ENCODE results near the gene ALDH1L1. TPM values are rescaled to one million over a fixed set of nuclear protein-coding genes. Genes with fewer than 3 reads are reported as not detected.

ALDH1L1 gene
- total RNA-seq, 2 experiments from 2014 or later, result not detected

DNA sequence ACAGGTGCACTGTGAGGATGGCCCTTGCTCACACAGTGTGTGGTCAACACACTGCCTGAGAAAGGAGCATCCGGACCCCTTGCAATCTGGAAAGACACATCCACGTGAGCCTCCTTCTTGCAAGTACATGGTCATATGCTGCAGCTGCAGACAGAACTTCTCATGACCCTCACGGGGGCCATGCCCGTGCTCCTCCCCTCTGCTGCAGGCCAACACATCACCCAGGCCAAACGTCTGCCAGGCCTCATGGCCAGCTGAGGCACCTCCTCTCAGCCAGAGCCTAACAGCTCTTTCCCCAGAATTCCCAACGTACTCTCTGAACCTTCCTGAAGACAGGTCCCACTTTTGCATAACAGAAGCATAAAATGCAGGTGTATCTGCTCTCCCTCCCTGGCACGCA is 121.7 kb downstream of the ALDH1L1 start:
- POLR2A ChIA-PET, result no interaction called here
- intact Hi-C loops (cut with micrococcal nuclease), result no loop called here
- Mint-ChIP-seq H3K9me3 (no peaks in the 10 kb centered on the region), H3K27ac (no peak overlapping the region), H3K4me3 (no peak overlapping the region), H3K36me3 (ENCODE audit: low read depth) (peaks cover under 1% of the 10 kb centered on the region), H3K4me1 (ENCODE audit: low read depth) (peaks cover 14% of the 10 kb centered on the region), H3K27me3 (no peaks in the 10 kb centered on the region)
- CTCF ChIA-PET, result no interaction called here
- no peak for ATAC-seq
- DNase-seq, result no peak
- TF ChIP-seq CTCF (IDR thresholded peaks at IDR 0.05), result no peak

DNA sequence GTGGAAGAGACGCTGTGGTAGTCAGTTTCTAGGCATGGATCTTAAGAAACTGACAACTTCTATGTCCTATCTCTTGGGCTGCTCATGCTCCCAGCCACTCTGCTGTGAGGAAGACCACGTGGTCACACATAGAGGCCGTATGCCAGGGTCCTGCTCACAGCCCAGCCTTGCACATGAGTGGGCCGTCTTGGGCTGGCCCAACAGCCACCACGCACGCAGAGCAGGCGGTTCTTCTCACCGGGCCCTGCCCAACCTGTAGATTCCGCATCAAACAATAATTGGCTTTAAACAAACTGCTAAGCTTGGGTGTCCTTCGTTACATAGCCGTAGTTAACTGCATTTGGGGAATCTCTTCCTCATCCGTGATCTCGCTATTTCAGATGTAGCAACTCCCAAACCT is 122.5 kb downstream of the ALDH1L1 start:
- no peaks in the 10 kb centered on the region for H3K9me3 Mint-ChIP-seq
- H3K4me1 Mint-ChIP-seq (ENCODE audit: low read depth), result peaks cover 11% of the 10 kb centered on the region
- ChIA-PET CTCF (no interaction called here), POLR2A (no interaction called here)
- no peak for DNase-seq
- no peak overlapping the region for H3K27ac Mint-ChIP-seq
- H3K27me3 Mint-ChIP-seq, result no peaks in the 10 kb centered on the region
- no peak for ATAC-seq
- no peaks in the 10 kb centered on the region for H3K36me3 Mint-ChIP-seq (ENCODE audit: low read depth)
- no peak overlapping the region for H3K4me3 Mint-ChIP-seq
- intact Hi-C loops (cut with micrococcal nuclease), result no loop called here
- TF ChIP-seq CTCF (IDR thresholded peaks at IDR 0.05), result no peak

- no peak overlapping the region for H3K4me3 Mint-ChIP-seq
- H3K27ac Mint-ChIP-seq, result no peak overlapping the region
- no peak for TF ChIP-seq CTCF (IDR thresholded peaks at IDR 0.05)
- no peaks in the 10 kb centered on the region for H3K27me3 Mint-ChIP-seq
- intact Hi-C loops (cut with micrococcal nuclease), result no loop called here
- ATAC-seq (no peak), DNase-seq (no peak)
- H3K9me3 Mint-ChIP-seq, result no peaks in the 10 kb centered on the region
- no peaks in the 10 kb centered on the region for H3K36me3 Mint-ChIP-seq (ENCODE audit: low read depth)
- CTCF ChIA-PET, result no interaction called here
- POLR2A ChIA-PET, result no interaction called here
- peaks cover 16% of the 10 kb centered on the region for H3K4me1 Mint-ChIP-seq (ENCODE audit: low read depth)
These were observed 122.9 kb downstream of the ALDH1L1 start for GRCh38 chr3:126057501-126057819.

DNA sequence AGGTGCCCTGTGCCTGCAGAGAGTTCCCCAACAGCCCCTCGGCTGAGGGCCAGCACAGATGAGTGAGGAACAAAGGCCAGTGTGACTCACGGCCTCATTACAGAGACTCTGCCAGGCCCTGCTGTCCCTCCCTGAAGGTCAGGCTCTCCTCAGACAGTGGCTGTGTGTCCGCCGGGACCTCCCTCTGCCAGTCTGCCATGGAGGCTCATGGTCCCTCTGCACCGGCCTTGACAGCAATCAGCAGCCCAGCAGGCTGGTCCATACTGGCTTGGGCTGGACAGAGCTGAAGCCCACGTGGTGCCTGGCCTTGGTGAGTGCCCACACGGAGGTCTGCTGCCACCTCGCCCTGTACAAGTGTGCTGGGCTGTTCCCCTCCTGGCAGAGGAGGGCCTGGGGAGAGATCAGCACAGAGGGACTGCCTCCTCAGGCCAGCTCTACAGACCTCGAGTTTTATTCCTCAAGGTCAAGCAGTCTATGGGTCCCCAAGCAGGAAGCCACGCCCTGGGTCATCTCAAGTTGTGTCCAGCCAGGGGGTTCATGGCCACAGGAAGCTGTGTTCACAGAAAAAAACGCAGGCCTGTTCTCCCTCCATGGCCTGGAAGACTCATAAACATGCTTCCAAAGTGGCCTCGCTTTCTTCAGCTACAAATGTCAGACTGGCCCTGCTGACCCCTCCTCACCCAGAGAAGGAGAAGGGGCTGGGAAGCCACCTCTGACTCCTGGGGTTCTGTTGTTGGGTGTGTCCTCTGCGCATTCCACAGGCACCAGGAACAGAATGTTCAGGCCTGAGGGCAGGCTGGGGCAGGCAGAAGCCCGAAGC is 123.5 kb downstream of the ALDH1L1 start:
- Mint-ChIP-seq H3K9me3 (no peaks in the 10 kb centered on the region), H3K4me3 (no peak overlapping the region), H3K4me1 (ENCODE audit: low read depth) (peaks cover 16% of the 10 kb centered on the region), H3K27me3 (no peaks in the 10 kb centered on the region), H3K27ac (no peak overlapping the region), H3K36me3 (ENCODE audit: low read depth) (no peaks in the 10 kb centered on the region)
- TF ChIP-seq CTCF (IDR thresholded peaks at IDR 0.05), result no peak
- CTCF ChIA-PET, result no interaction called here
- POLR2A ChIA-PET, result no interaction called here
- ATAC-seq (no peak), DNase-seq (no peak)
- intact Hi-C loops (cut with micrococcal nuclease), result no loop called here

- no peaks in the 10 kb centered on the region for H3K9me3 Mint-ChIP-seq
- no peaks in the 10 kb centered on the region for H3K36me3 Mint-ChIP-seq (ENCODE audit: low read depth)
- no peak overlapping the region for H3K27ac Mint-ChIP-seq
- H3K27me3 Mint-ChIP-seq, result no peaks in the 10 kb centered on the region
- ChIA-PET POLR2A (no interaction called here), CTCF (no interaction called here)
- ATAC-seq (no peak), DNase-seq (no peak)
- H3K4me3 Mint-ChIP-seq, result no peak overlapping the region
- intact Hi-C loops (cut with micrococcal nuclease), result no loop called here
- H3K4me1 Mint-ChIP-seq (ENCODE audit: low read depth), result peaks cover 16% of the 10 kb centered on the region
- no peak for TF ChIP-seq CTCF (IDR thresholded peaks at IDR 0.05)
These were observed 124.3 kb downstream of the ALDH1L1 start for GRCh38 chr3:126056088-126056487.
